ENCODE data around the gene LRP1.

- TF ChIP-seq CTCF (IDR thresholded peaks at IDR 0.05; ENCODE audit: low read depth, low read length) (no peak), POLR2A (IDR thresholded peaks at IDR 0.05; ENCODE audit: extremely low read depth, insufficient read length) (no peak), MAX (IDR thresholded peaks at IDR 0.05; ENCODE audit: low read depth, low read length) (no peak), MYC (IDR thresholded peaks at IDR 0.05; ENCODE audit: low read depth, low read length) (no peak)
These were observed 35.3 kb upstream of the LRP1 start for GRCh38 chr12:57092876-57093414.
